GM23338 (cell line): ENCODE measurements around the gene SPACA4. TPM values are rescaled to one million over a fixed set of nuclear protein-coding genes. Genes with fewer than 3 reads are reported as not detected.

Experiments used
- ATAC-seq: fragments of 200-7000 bp; cut with Tn5 transposase; 3 replicates; pipeline ENCODE4 v1.9.1; 2020
- DNase-seq: peaks from one replicate; pipeline ENCODE4 v3.0.0-alpha.2; 2015; ENCODE audit warnings: low spot score
- H2AFZ ChIP-seq: fragments of 200-600 bp; sonication (generic); 2 replicates; pipeline ENCODE4 v1.8.0; 2016; ENCODE audit warnings: antibody characterized with exemption, mild to moderate bottlenecking, moderate library complexity
- H3F3A ChIP-seq: fragments of 200-600 bp; sonication (generic); replicated peaks from 2 replicates; pipeline ENCODE4 v1.8.0; 2017; ENCODE audit warnings: antibody characterized with exemption, mixed run types, low read depth
- H3K27ac ChIP-seq: fragments of 200-600 bp; sonication (generic); 2 replicates; pipeline ENCODE4 v1.6.1; 2016; ENCODE audit warnings: low read depth
- H3K27me3 ChIP-seq: fragments of 200-600 bp; sonication (generic); 2 replicates; pipeline ENCODE4 v1.8.0; 2016; ENCODE audit warnings: mild to moderate bottlenecking, mixed run types, moderate library complexity; ENCODE audit not compliant: insufficient read depth
- H3K36me3 ChIP-seq: fragments of 200-600 bp; sonication (generic); 2 replicates; pipeline ENCODE4 v1.8.0; 2016; ENCODE audit warnings: mild to moderate bottlenecking; ENCODE audit not compliant: insufficient read depth
- H3K4me1 ChIP-seq: fragments of 200-600 bp; sonication (generic); 2 replicates; pipeline ENCODE4 v1.8.0; 2016; ENCODE audit warnings: mild to moderate bottlenecking, moderate library complexity; ENCODE audit not compliant: insufficient read depth
- H3K4me2 ChIP-seq: fragments of 200-600 bp; sonication (generic); 2 replicates; pipeline ENCODE4 v1.7.1; 2017; ENCODE audit warnings: mixed run types
- H3K4me3 ChIP-seq: fragments of 200-600 bp; sonication (generic); 2 replicates; pipeline ENCODE4 v1.6.1; 2016; ENCODE audit warnings: mixed run types
- H3K79me2 ChIP-seq: fragments of 200-600 bp; sonication (generic); replicated peaks from 2 replicates; pipeline ENCODE4 v1.8.0; 2017; ENCODE audit warnings: mild to moderate bottlenecking; ENCODE audit not compliant: insufficient read depth
- H3K9me2 ChIP-seq: fragments of 200-600 bp; sonication (generic); 2 replicates; pipeline ENCODE4 v1.8.0; 2017; ENCODE audit not compliant: insufficient read depth
- H4K20me1 ChIP-seq: fragments of 200-600 bp; sonication (generic); replicated peaks from 2 replicates; pipeline ENCODE4 v1.8.0; 2017; ENCODE audit warnings: mild to moderate bottlenecking; ENCODE audit not compliant: insufficient read depth
- H3K27ac Mint-ChIP-seq: 2 replicates; pipeline ENCODE4 v1.8.0; 2020; ENCODE audit warnings: inconsistent platforms, mild to moderate bottlenecking, moderate library complexity, mixed read lengths
- H3K27me3 Mint-ChIP-seq: 3 replicates; pipeline ENCODE4 v1.8.0; 2022; ENCODE audit warnings: low read depth, mild to moderate bottlenecking, moderate library complexity, mixed read lengths, inconsistent platforms; ENCODE audit not compliant: insufficient read depth, poor library complexity
- H3K36me3 Mint-ChIP-seq: 3 replicates; pipeline ENCODE4 v1.8.0; 2021; ENCODE audit warnings: low read depth, mild to moderate bottlenecking, inconsistent platforms, moderate library complexity, mixed read lengths
- H3K4me1 Mint-ChIP-seq: 3 replicates; pipeline ENCODE4 v1.8.0; 2020; ENCODE audit warnings: mild to moderate bottlenecking, inconsistent platforms, mixed read lengths
- H3K4me3 Mint-ChIP-seq: 3 replicates; pipeline ENCODE4 v1.8.0; 2021; ENCODE audit warnings: moderate library complexity, mild to moderate bottlenecking, inconsistent platforms, mixed read lengths
- H3K9me3 Mint-ChIP-seq: 3 replicates; pipeline ENCODE4 v1.8.0; 2020; ENCODE audit warnings: moderate library complexity, mild to moderate bottlenecking, inconsistent platforms, mixed read lengths
- CREB1 ChIP-seq: fragments of 250-450 bp; sonication (Bioruptor Pico); IDR thresholded peaks from 2 replicates; pipeline ENCODE4 v1.5.0; 2020; ENCODE audit warnings: low read depth, mild to moderate bottlenecking, moderate library complexity
- CTCF ChIP-seq, 2 experiments: fragments of 200-600 bp in 1 of 2; sonication (generic) in 1 of 2; conservative IDR thresholded peaks; 2 replicates each; pipeline versions ENCODE4 v1.5.1 to v1.6.1; 2016 to 2017; ENCODE audit warnings: antibody characterized with exemption in 2 of 2, low read depth in 2 of 2, mild to moderate bottlenecking in 2 of 2, moderate library complexity in 1 of 2
- ETS1 ChIP-seq: IDR thresholded peaks from 2 replicates; pipeline ENCODE4 v1.6.1; 2016; ENCODE audit warnings: antibody characterized with exemption
- EZH2 ChIP-seq: fragments of 200-600 bp; sonication (generic); IDR thresholded peaks from one replicate; pipeline ENCODE4 v1.8.0; 2017; ENCODE audit warnings: antibody characterized with exemption, mild to moderate bottlenecking, low read depth; ENCODE audit not compliant: unreplicated experiment
- EZH2phosphoT487 ChIP-seq: fragments of 200-600 bp; sonication (generic); IDR thresholded peaks from one replicate; pipeline ENCODE4 v1.8.1; 2018; ENCODE audit warnings: antibody characterized with exemption; ENCODE audit not compliant: unreplicated experiment
- JUNB ChIP-seq: IDR thresholded peaks from one replicate; pipeline ENCODE4 v1.6.1; 2016; ENCODE audit warnings: antibody characterized with exemption; ENCODE audit not compliant: unreplicated experiment
- NANOG ChIP-seq: IDR thresholded peaks from 2 replicates; pipeline ENCODE4 v1.6.1; 2016; ENCODE audit warnings: antibody characterized with exemption, borderline replicate concordance
- POLR2AphosphoS5 ChIP-seq: IDR thresholded peaks from 2 replicates; pipeline ENCODE4 v1.6.1; 2016; ENCODE audit warnings: antibody characterized with exemption, low read depth
- REST ChIP-seq: IDR thresholded peaks from one replicate; pipeline ENCODE4 v1.6.1; 2018; ENCODE audit warnings: antibody characterized with exemption; ENCODE audit not compliant: unreplicated experiment
- STAT1 ChIP-seq: IDR thresholded peaks from one replicate; pipeline ENCODE4 v1.6.1; 2016; ENCODE audit warnings: antibody characterized with exemption; ENCODE audit not compliant: unreplicated experiment
- ZNF114 ChIP-seq: fragments of 250-450 bp; sonication (Bioruptor Pico); IDR thresholded peaks from 2 replicates; pipeline ENCODE4 v1.5.0; 2020; ENCODE audit warnings: mild to moderate bottlenecking, moderate library complexity
- ZNF331 ChIP-seq: fragments of 250-450 bp; sonication (Bioruptor Pico); IDR thresholded peaks from 2 replicates; pipeline ENCODE4 v1.5.0; 2020; ENCODE audit warnings: low read depth, mild to moderate bottlenecking, moderate library complexity
- ZNF462 ChIP-seq: fragments of 250-450 bp; sonication (Bioruptor Pico); IDR thresholded peaks from 2 replicates; pipeline ENCODE4 v1.5.0; 2020; ENCODE audit warnings: mild to moderate bottlenecking, moderate library complexity
- polyA plus RNA-seq: library from polyadenylated mRNA; unstranded; fragments of >200 nt; fragmentation: Nextera tagmentation; extraction: Ambion mirVana; gene quantifications from 2 replicates; pipeline ENCODE4 v1.2.1, GENCODE V29; 2016
- total RNA-seq: library from RNA; depleted of rRNA; stranded (reverse); fragments of >200 nt; shearing (Covaris generic); gene quantifications from 2 replicates; pipeline ENCODE4 v1.2.3, GENCODE V29; 2014

SPACA4 gene
- total and polyA plus RNA-seq, 2 experiments from 2014 or later = not detected

GRCh38 chr19:48629599-48630295 is 23.2 kb downstream of the SPACA4 start:
- Histone ChIP-seq H4K20me1 (peaks cover 13% of the 10 kb centered on the region), H2AFZ (no peak overlapping the region), H3K4me3 (peak overlapping the region; percentile 64), H3K36me3 (no peaks in the 10 kb centered on the region), H3K27me3 (no peaks in the 10 kb centered on the region), H3K79me2 (peaks cover 8% of the 10 kb centered on the region), H3K27ac (peak overlapping the region; percentile 97), H3K9me2 (no peaks in the 10 kb centered on the region), H3K4me1 (peaks cover 28% of the 10 kb centered on the region), H3F3A (peaks cover 31% of the 10 kb centered on the region), H3K4me2 (peak overlapping the region; percentile 89)
- Mint-ChIP-seq H3K27ac (peak overlapping the region; percentile 95), H3K27me3 (peaks cover 31% of the 10 kb centered on the region), H3K9me3 (no peaks in the 10 kb centered on the region; the same call in 1 of the 3 replicates), H3K4me1 (peaks cover 35% of the 10 kb centered on the region), H3K36me3 (peaks cover 7% of the 10 kb centered on the region; the same call in 2 of the 3 replicates), H3K4me3 (peak overlapping the region; percentile 69)
- TF ChIP-seq ZNF114 (CRISPR knock-in tag) = no peak
- TF ChIP-seq ETS1 = no peak
- no peak for TF ChIP-seq JUNB
- no peak for TF ChIP-seq STAT1
- no peak for TF ChIP-seq EZH2
- TF ChIP-seq ZNF331 = no peak
- peak; percentile 36; the same call in 1 of the 2 replicates for TF ChIP-seq POLR2AphosphoS5
- peak; percentile 73 for TF ChIP-seq CREB1
- TF ChIP-seq ZNF462 = no peak
- no peak for TF ChIP-seq CTCF (conservative IDR thresholded peaks at IDR 0.05; ENCODE audit: low read depth in 2 of 2)
- TF ChIP-seq EZH2phosphoT487 = no peak
- no peak for TF ChIP-seq NANOG
- no peak for TF ChIP-seq REST
- peak; percentile 99 for DNase-seq
- ATAC-seq = peak; percentile 78
